IMR-90 (cell line): ENCODE data around the gene SLC12A7.

ENCODE experiments used
- FOS ChIP-seq: fragments of 150-350 bp; IDR thresholded peaks from 2 replicates; pipeline ENCODE4 v1.6.1; 2016; ENCODE audit warnings: low read depth, low read length
- MAFK ChIP-seq: IDR thresholded peaks from 2 replicates; pipeline ENCODE4 v1.6.1; 2012; ENCODE audit warnings: low read depth, low read length, improper control_type of control experiment
- MAZ ChIP-seq: IDR thresholded peaks from 2 replicates; pipeline ENCODE4 v1.6.1; 2012; ENCODE audit warnings: low read depth, mild to moderate bottlenecking, low read length, improper control_type of control experiment, moderate library complexity, borderline replicate concordance
- MXI1 ChIP-seq: IDR thresholded peaks from 2 replicates; pipeline ENCODE4 v1.6.1; 2012; ENCODE audit warnings: low read depth, mild to moderate bottlenecking, low read length, moderate library complexity, borderline replicate concordance
- NFE2L2 ChIP-seq: fragments of 150-350 bp; IDR thresholded peaks from 2 replicates; pipeline ENCODE4 v1.6.1; 2016; ENCODE audit warnings: low read depth, mild to moderate bottlenecking, low read length
- POLR2A ChIP-seq: IDR thresholded peaks from 2 replicates; pipeline ENCODE4 v1.6.1; 2012; ENCODE audit warnings: mild to moderate bottlenecking, low read depth, low read length
- RAD21 ChIP-seq: IDR thresholded peaks from 2 replicates; pipeline ENCODE4 v1.6.1; 2012; ENCODE audit warnings: low read length, improper control_type of control experiment
- RCOR1 ChIP-seq: IDR thresholded peaks from 2 replicates; pipeline ENCODE4 v1.6.1; 2012; ENCODE audit warnings: mild to moderate bottlenecking, low read length, improper control_type of control experiment; ENCODE audit not compliant: insufficient replicate concordance
- RFX5 ChIP-seq: IDR thresholded peaks from 2 replicates; pipeline ENCODE4 v1.8.0; 2012; ENCODE audit warnings: low read depth, mild to moderate bottlenecking, low read length, moderate library complexity
- TF ChIP-seq, protein P1 (sequence below): conservative IDR thresholded peaks from 2 replicates; pipeline ENCODE4 v1.5.1; 2012; ENCODE audit warnings: mild to moderate bottlenecking, low read depth, low read length, improper control_type of control experiment
- TF ChIP-seq, protein P2 (sequence below): fragments of 150-350 bp; IDR thresholded peaks from 2 replicates; pipeline ENCODE4 v1.6.1; 2017; ENCODE audit warnings: mild to moderate bottlenecking, antibody characterized with exemption, low read length, low read depth

DNA sequence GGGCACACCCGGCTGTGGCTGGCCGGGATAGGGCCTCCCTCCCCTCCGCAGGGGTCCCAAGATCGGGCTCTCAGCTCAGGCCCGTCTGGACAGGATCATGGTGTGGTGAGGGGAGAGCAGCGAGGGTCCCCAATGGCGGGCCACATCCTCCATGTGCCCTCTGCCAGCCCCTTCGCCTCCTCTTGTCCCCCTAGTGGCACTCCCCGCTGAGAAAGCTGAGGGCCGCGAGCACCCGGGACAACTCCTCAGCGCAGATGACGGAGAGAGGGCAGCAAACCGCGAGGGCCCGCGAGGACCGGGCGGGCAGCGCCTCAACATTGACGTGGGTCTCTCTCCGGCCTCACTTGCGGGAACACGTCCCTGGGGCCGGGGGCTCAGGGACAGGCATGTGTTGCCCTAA is 78.7 kb downstream of the SLC12A7 start:
- no peak for TF ChIP-seq MAFK
- TF ChIP-seq NFE2L2 = no peak
- TF ChIP-seq, protein P1, sequence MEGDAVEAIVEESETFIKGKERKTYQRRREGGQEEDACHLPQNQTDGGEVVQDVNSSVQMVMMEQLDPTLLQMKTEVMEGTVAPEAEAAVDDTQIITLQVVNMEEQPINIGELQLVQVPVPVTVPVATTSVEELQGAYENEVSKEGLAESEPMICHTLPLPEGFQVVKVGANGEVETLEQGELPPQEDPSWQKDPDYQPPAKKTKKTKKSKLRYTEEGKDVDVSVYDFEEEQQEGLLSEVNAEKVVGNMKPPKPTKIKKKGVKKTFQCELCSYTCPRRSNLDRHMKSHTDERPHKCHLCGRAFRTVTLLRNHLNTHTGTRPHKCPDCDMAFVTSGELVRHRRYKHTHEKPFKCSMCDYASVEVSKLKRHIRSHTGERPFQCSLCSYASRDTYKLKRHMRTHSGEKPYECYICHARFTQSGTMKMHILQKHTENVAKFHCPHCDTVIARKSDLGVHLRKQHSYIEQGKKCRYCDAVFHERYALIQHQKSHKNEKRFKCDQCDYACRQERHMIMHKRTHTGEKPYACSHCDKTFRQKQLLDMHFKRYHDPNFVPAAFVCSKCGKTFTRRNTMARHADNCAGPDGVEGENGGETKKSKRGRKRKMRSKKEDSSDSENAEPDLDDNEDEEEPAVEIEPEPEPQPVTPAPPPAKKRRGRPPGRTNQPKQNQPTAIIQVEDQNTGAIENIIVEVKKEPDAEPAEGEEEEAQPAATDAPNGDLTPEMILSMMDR = no peak
- no peak for TF ChIP-seq POLR2A
- TF ChIP-seq MXI1 = no peak
- no peak for TF ChIP-seq MAZ
- no peak for TF ChIP-seq RCOR1
- TF ChIP-seq FOS = no peak
- no peak for TF ChIP-seq RAD21
- TF ChIP-seq, protein P2, sequence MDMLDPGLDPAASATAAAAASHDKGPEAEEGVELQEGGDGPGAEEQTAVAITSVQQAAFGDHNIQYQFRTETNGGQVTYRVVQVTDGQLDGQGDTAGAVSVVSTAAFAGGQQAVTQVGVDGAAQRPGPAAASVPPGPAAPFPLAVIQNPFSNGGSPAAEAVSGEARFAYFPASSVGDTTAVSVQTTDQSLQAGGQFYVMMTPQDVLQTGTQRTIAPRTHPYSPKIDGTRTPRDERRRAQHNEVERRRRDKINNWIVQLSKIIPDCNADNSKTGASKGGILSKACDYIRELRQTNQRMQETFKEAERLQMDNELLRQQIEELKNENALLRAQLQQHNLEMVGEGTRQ = no peak
- no peak for TF ChIP-seq RFX5
